Daoy (cell line): ENCODE measurements around the gene DEPDC7. TPM values are rescaled to one million over a fixed set of nuclear protein-coding genes. Genes with fewer than 3 reads are reported as not detected.
"Not testable (repeated sequence)": the region's sequence is repeated elsewhere in the genome, so short reads cannot be mapped to it uniquely, and the experiment has no call there.

Source experiments
- DNase-seq: peaks from one replicate; pipeline ENCODE4 v3.0.0-alpha.2; 2015; ENCODE audit warnings: low read depth
- total RNA-seq: library from RNA; depleted of rRNA; stranded (reverse); fragments of >200 nt; shearing (Covaris generic); gene quantifications from 2 replicates; pipeline ENCODE4 v1.2.3, GENCODE V29; 2014; rRNA removed

The DEPDC7 gene
- total RNA-seq = 10.5 and 16.4 TPM in 2 replicates

GRCh38 chr11:33015621-33016551 lies at the start of gene DEPDC7:
Gene DEPDC7, plus strand, starts transcription at chr11:33015878. Its CDS starts 78 bp downstream, at chr11:33015956.
- DNase-seq = peak; percentile 94

- DNase-seq = no peak
Observed at GRCh38 chr11:32968541-32968940, 47.1 kb upstream of the DEPDC7 start.

- not testable (repeated sequence) for DNase-seq
Observed at GRCh38 chr11:32972233-32972632, 43.4 kb upstream of the DEPDC7 start.

DNA sequence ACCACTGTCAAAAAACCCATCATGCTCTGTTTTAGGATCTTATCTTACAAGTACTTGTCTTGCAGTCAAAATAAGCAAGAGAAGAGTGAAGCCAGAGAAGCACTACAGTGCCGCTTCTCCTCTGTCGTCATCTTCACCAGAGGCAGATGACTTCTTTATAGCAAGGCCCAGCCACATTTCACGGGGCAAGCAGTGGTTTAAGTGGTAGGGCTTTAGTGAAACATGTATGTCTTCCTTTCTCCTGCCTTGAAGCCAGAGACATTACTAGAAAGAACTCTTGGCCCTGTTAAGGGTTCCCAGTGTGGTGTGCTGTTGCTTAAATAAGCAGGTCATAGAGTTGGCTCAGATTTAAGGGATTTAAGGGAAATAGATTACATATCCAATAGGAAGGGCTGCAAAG lies 42.9 kb upstream of the DEPDC7 start:
- DNase-seq = no peak

GRCh38 chr11:32982626-32983025 lies 33.1 kb upstream of the DEPDC7 start:
- no peak for DNase-seq

DNA sequence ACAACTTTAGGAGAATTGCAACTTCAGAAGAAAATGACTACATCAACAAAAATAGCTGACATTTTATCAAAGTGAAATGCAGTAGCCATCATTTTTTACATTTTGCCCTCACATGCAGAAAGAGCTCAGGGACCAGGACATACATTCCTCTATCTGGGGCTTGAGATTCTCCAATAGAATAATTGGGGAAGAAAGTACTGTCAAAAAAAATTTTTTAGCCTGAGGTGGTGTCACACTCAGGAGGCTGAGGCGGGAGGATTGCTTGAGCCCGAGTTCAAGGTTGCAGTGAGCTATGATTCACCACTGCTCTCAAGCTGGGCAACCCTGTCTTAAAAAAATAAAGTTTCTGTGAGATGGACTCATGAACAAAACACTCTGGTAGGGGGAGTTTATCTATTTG lies 32.2 kb upstream of the DEPDC7 start:
- DNase-seq = no peak

- DNase-seq = no peak
Observed at GRCh38 chr11:32985600-32985999, 30.1 kb upstream of the DEPDC7 start.

DNA sequence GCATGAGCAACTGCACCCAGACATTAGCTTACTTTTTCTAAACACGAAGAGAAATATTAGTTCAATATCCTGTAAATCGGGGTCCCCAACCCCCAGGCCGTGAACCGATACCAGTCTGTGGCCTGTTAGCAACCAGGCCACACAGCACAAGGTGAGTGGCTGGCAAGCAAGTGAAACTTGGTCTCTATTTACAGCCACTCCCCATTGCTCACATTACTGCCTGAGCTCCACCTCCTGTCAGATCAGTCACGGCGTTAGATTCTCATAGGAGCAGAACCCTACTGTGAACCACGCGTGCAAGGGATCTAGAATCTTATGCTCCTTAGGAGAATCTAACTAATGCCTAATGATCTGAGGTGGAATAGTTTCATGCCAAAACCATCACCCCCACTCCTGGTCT lies 27.8 kb upstream of the DEPDC7 start:
- no peak for DNase-seq

- no peak for DNase-seq
Observed at GRCh38 chr11:32990481-32990880, 25.2 kb upstream of the DEPDC7 start.

GRCh38 chr11:32991427-32991826 lies 24.3 kb upstream of the DEPDC7 start:
- DNase-seq = no peak

GRCh38 chr11:32991898-32992297 lies 23.8 kb upstream of the DEPDC7 start:
- DNase-seq = no peak

GRCh38 chr11:33000181-33000580 lies 15.5 kb upstream of the DEPDC7 start:
- DNase-seq = peak; percentile 23

DNA sequence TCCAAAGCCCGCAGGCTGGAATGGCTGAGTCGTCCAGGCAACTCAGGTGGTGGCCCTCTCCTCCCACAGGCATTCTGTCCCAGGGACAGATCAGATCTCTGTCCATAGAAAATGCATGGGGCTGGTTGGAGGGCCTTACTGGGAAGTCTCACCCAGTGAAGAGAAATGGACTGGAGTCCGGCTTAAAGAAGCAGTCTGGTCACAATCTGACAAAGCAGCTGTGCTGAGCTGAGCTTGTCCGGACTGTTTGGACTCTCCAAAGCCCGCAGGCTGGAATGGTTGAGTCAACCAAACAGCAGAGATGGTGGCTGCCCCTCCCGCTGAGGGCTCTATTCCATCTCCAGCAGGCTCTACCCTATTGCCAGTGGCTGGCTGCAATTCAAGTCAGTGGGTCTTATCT lies 14.4 kb upstream of the DEPDC7 start:
- no peak for DNase-seq

- DNase-seq = no peak
Observed at GRCh38 chr11:33001751-33002542, 13.7 kb upstream of the DEPDC7 start.

GRCh38 chr11:33005175-33005574 lies 10.5 kb upstream of the DEPDC7 start:
- DNase-seq = no peak

DNA sequence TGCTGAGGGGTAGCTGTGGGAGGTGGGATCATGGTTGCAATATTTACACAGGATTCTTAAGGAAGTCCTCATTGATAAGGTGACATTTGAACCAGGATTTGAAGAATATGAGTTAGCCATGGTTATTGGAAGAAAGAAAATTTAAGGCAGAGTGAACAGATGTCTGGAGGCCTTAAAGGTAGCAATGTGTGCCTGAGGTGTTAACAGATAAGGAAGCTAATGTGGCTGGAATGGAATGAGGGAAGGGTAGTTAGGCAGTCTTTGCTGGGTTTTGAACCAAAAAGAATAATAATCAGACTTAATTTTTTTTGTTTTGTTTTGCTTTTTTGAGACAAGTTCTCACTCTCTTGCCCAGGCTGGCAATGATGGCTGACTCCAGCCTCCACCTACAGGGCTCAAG lies 9.7 kb upstream of the DEPDC7 start:
- no peak for DNase-seq

DNA sequence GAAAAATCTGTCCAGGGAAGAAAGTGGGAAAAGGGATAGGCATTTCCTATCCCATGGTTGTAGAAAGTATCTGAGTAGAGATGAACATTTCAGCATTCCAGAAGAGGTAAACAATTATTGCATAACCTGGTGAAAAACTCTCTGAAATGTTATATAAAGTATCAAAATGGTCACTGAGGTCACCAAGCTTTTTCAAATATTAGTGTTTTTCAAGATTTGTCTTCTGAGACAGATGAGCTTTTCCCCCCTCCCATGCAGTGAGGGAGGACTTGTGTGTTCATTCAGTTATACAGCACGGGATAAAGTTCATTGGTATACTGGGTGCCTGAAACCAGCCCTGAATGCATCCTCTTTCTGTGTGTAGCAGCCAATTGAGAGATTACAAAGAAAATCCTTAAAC lies 1.9 kb upstream of the DEPDC7 start:
- no peak for DNase-seq

GRCh38 chr11:33016654-33017053 lies 976 bp downstream of the DEPDC7 start:
- DNase-seq = no peak

DNA sequence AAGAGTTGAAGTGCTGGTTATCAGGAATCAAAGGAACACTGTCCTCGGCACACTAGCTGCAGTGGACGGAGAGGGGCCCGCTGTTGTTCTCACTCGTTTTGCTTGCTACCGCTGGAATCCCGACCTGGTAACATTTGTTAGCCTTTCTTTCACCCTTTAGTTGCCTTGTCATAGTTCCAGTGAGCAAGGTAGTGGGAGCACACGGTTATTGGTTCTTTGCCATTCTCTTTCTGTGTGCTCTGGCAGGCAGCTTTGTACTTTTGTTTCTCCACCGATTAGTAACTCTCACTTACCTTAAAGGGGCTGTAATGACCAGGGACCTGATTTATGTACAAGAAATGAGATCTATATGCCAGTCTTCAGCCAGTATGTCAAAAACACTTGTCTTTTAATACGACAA lies 1.8 kb downstream of the DEPDC7 start:
- DNase-seq = no peak

GRCh38 chr11:33017965-33018364 lies 2.3 kb downstream of the DEPDC7 start:
- no peak for DNase-seq

DNA sequence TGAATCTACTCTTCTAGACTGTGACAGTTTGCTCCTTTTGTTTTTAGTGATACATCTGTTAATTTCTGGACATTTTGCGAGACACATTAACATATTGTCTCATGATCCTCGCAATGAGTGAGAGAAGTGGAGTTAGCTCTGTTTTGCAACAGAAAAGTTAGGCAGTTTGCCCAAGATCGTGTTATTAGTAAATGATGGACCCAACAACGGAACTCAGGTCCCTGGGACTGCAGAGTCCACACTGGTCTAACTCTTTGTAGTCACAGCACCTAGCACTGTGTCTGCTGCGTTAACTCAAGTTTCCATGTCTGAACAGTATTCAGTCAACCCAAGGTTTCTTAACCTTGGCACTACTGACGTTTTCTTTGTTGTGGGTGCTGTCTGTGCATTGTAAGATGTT lies 3.2 kb downstream of the DEPDC7 start:
- no peak for DNase-seq

GRCh38 chr11:33021501-33021900 lies 5.8 kb downstream of the DEPDC7 start:
- DNase-seq = no peak

DNA sequence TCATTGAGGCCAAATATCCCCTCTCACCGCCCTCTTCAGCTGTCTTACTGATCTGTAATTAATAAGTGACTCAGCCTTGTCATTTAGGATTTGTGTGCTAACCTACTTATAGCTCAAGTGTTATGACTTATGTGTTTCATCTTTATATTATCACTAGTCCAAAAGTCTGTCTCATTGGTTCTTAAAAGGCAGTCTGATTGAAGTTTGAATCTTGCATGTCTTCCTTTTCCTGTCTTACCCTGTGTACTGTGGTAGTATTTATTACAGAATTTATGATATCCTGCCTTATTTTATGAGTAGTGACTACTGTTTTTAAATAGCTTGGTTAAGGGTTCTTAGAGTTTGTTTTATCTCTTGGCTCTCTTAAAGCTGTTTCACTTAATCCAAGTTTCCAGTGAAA lies 6.3 kb downstream of the DEPDC7 start:
- DNase-seq = no peak
